Gastroesophageal sphincter (tissue), 4 donors: ENCODE data around the gene C19orf12. TPM values are rescaled to one million over a fixed set of nuclear protein-coding genes. Genes with fewer than 3 reads are reported as not detected.

Experiments used
- ATAC-seq: fragments of 150-250 bp; one replicate; pipeline ENCODE4 v1.9.1; 2016; ENCODE audit warnings: mild to moderate bottlenecking, moderate library complexity
- H3K27ac ChIP-seq, 4 donors: fragments of 200-600 bp; sonication (generic) in 3 of 4; 1 replicate in 3 of 4; 2 replicates in 1 of 4; pipeline ENCODE4 v1.5.1; 2016 to 2019
- H3K27me3 ChIP-seq: fragments of 200-600 bp; sonication (generic); one replicate; pipeline ENCODE4 v1.5.1; 2019
- H3K36me3 ChIP-seq, 2 donors: fragments of 200-600 bp; sonication (generic); one replicate each; pipeline ENCODE4 v1.5.1; 2019; ENCODE audit warnings: control low read depth in 1 of 2
- H3K4me1 ChIP-seq, 3 donors: fragments of 200-600 bp; sonication (generic); 1 replicate in 2 of 3; 2 replicates in 1 of 3; pipeline ENCODE4 v1.5.1; 2016 to 2019; ENCODE audit warnings: control low read depth in 2 of 3
- H3K4me3 ChIP-seq, 2 donors: fragments of 200-600 bp; sonication (generic); one replicate each; pipeline ENCODE4 v1.5.1; 2019; ENCODE audit warnings: mild to moderate bottlenecking in 1 of 2, moderate library complexity in 1 of 2
- H3K9me3 ChIP-seq, 3 donors: fragments of 200-600 bp; sonication (generic); one replicate each; pipeline ENCODE4 v1.5.1; 2017 to 2019; ENCODE audit warnings: control low read depth in 2 of 3
- CTCF ChIP-seq, 4 experiments: fragments of 200-600 bp in 2 of 4; fragments of 450-650 bp in 2 of 4; sonication (generic) in 1 of 4; IDR thresholded peaks; one replicate each; pipeline ENCODE4 v1.5.1; 2017 to 2019; ENCODE audit warnings: antibody characterized with exemption in 4 of 4, mild to moderate bottlenecking in 2 of 4, moderate library complexity in 2 of 4
- EP300 ChIP-seq: sonication (generic); formaldehyde crosslinking; IDR thresholded peaks from one replicate; pipeline ENCODE4 v1.6.1; 2017; ENCODE audit warnings: antibody characterized with exemption, mild to moderate bottlenecking
- POLR2A ChIP-seq, 2 donors: fragments of 450-650 bp; IDR thresholded peaks; one replicate each; pipeline ENCODE4 v1.6.1; 2017; ENCODE audit warnings: antibody characterized with exemption in 2 of 2, mild to moderate bottlenecking in 2 of 2, moderate library complexity in 1 of 2
- POLR2AphosphoS5 ChIP-seq: sonication (generic); formaldehyde crosslinking; IDR thresholded peaks from one replicate; pipeline ENCODE4 v1.6.1; 2017; ENCODE audit warnings: antibody characterized with exemption
- WGBS, 2 donors: methylation state at CpG; one replicate each; pipeline ENCODE4 v1.1.5; 2018; ENCODE audit warnings: low coverage in 1 of 2; 5-methylcytosine and 5-hydroxymethylcytosine counted together
- total RNA-seq, 4 donors: library from RNA; depleted of rRNA; stranded (reverse); fragments of >200 nt; gene quantifications; one replicate each; pipeline ENCODE4 v1.1.0, GENCODE V29; 2016

Gene C19orf12
- total RNA-seq, 4 donors from 2014 or later, result 37.6 to 62.1 (median 49.7) TPM

- TF ChIP-seq POLR2AphosphoS5, result no peak
- TF ChIP-seq POLR2A (IDR thresholded peaks at IDR 0.05), result no peak
- no peak for TF ChIP-seq CTCF (IDR thresholded peaks at IDR 0.05)
- no peak for TF ChIP-seq EP300
- Histone ChIP-seq H3K27me3 (peaks cover 40% of the 10 kb centered on the region), H3K27ac (no peak overlapping the region), H3K4me1 (no peaks in the 10 kb centered on the region), H3K36me3 (no peaks in the 10 kb centered on the region), H3K4me3 (no peak overlapping the region), H3K9me3 (no peaks in the 10 kb centered on the region)
- ATAC-seq, result no peak
- WGBS, 2 donors, result 74 to 81% methylated on average over 3 of the region's 5 CpGs
Observed at GRCh38 chr19:29735829-29736228, 20.8 kb upstream of the C19orf12 start.

GRCh38 chr19:29731331-29731850 lies 16.3 kb upstream of the C19orf12 start:
- no peak for ATAC-seq
- WGBS, 2 donors, result 96 to 100% methylated on average over 1 to 4 of the region's 13 CpGs
- Histone ChIP-seq H3K4me3 (no peak overlapping the region), H3K27ac (no peak overlapping the region), H3K9me3 (no peaks in the 10 kb centered on the region), H3K27me3 (peaks cover 54% of the 10 kb centered on the region), H3K36me3 (no peaks in the 10 kb centered on the region), H3K4me1 (no peaks in the 10 kb centered on the region)
- TF ChIP-seq POLR2A (IDR thresholded peaks at IDR 0.05), result no peak
- TF ChIP-seq POLR2AphosphoS5, result no peak
- no peak for TF ChIP-seq EP300
- no peak for TF ChIP-seq CTCF (IDR thresholded peaks at IDR 0.05)

GRCh38 chr19:29727906-29728305 lies 12.8 kb upstream of the C19orf12 start:
- Histone ChIP-seq H3K27ac (no peak overlapping the region), H3K4me3 (no peak overlapping the region), H3K36me3 (no peaks in the 10 kb centered on the region), H3K4me1 (peaks cover 0 to 13% (median 6%) of the 10 kb centered on the region in 3 donors), H3K9me3 (no peaks in the 10 kb centered on the region), H3K27me3 (peaks cover 79% of the 10 kb centered on the region)
- TF ChIP-seq EP300 (no peak), POLR2AphosphoS5 (no peak), CTCF (IDR thresholded peaks at IDR 0.05) (no peak), POLR2A (IDR thresholded peaks at IDR 0.05) (no peak)
- no peak for ATAC-seq
- WGBS, 2 donors, result 61 to 89% methylated on average over 5 to 6 of the region's 6 CpGs

GRCh38 chr19:29724746-29725145 lies 9.7 kb upstream of the C19orf12 start:
- peak overlapping the region in 1 of 2 donors; percentile 41 for H3K4me3 ChIP-seq
- 21 to 38% methylated on average over 8 to 14 of the region's 14 CpGs for WGBS, 2 donors
- H3K27ac ChIP-seq, result no peak overlapping the region
- H3K4me1 ChIP-seq, result peaks cover 0 to 13% (median 6%) of the 10 kb centered on the region in 3 donors
- no peak for ATAC-seq
- peaks cover 69% of the 10 kb centered on the region for H3K27me3 ChIP-seq
- no peaks in the 10 kb centered on the region for H3K36me3 ChIP-seq
- no peaks in the 10 kb centered on the region for H3K9me3 ChIP-seq
- no peak for TF ChIP-seq POLR2AphosphoS5
- TF ChIP-seq POLR2A (IDR thresholded peaks at IDR 0.05), result no peak
- no peak for TF ChIP-seq EP300
- TF ChIP-seq CTCF (IDR thresholded peaks at IDR 0.05), result no peak

GRCh38 chr19:29724102-29724641 lies 9.1 kb upstream of the C19orf12 start:
- H3K4me1 ChIP-seq, result peaks cover 0 to 13% (median 6%) of the 10 kb centered on the region in 3 donors
- H3K27ac ChIP-seq, result no peak overlapping the region
- no peaks in the 10 kb centered on the region for H3K9me3 ChIP-seq
- TF ChIP-seq POLR2A (IDR thresholded peaks at IDR 0.05) (no peak), POLR2AphosphoS5 (no peak), EP300 (no peak), CTCF (IDR thresholded peaks at IDR 0.05) (no peak)
- H3K27me3 ChIP-seq, result peaks cover 64% of the 10 kb centered on the region
- H3K36me3 ChIP-seq, result no peaks in the 10 kb centered on the region
- WGBS, 2 donors, result 0 to 2% methylated on average over 3 to 11 of the region's 39 CpGs
- peak overlapping the region in 1 of 2 donors; percentile 41 for H3K4me3 ChIP-seq
- ATAC-seq, result no peak
